H9 (cell line): ENCODE results near the gene FAXDC2. TPM values are rescaled to one million over a fixed set of nuclear protein-coding genes. Genes with fewer than 3 reads are reported as not detected.

ENCODE experiments used
- DNase-seq: peaks from one replicate; pipeline ENCODE4 v3.0.0-alpha.2; 2017
- H2AFZ ChIP-seq: one replicate; pipeline ENCODE4 v1.6.1; 2013; ENCODE audit warnings: mild to moderate bottlenecking, low read length, control low read depth, moderate library complexity
- H2AK5ac ChIP-seq: 2 replicates; pipeline ENCODE4 v1.6.1; 2013; ENCODE audit warnings: low read length, control low read depth, mixed read lengths; ENCODE audit not compliant: insufficient read length
- H2BK120ac ChIP-seq: one replicate; pipeline ENCODE4 v1.6.1; 2013; ENCODE audit warnings: low read depth, mild to moderate bottlenecking, low read length, control low read depth, inconsistent platforms; ENCODE audit not compliant: poor library complexity, severe bottlenecking
- H2BK12ac ChIP-seq: 2 replicates; pipeline ENCODE4 v1.6.1; 2013; ENCODE audit warnings: low read length, control low read depth, mixed read lengths, low read depth; ENCODE audit not compliant: insufficient read length
- H2BK15ac ChIP-seq: 2 replicates; pipeline ENCODE4 v1.6.1; 2013; ENCODE audit warnings: low read depth, low read length, control low read depth
- H2BK20ac ChIP-seq: one replicate; pipeline ENCODE4 v1.6.1; 2013; ENCODE audit warnings: low read depth, mild to moderate bottlenecking, low read length, control low read depth, inconsistent platforms; ENCODE audit not compliant: poor library complexity, severe bottlenecking
- H2BK5ac ChIP-seq: 2 replicates; pipeline ENCODE4 v1.6.1; 2013; ENCODE audit warnings: low read length, control low read depth, mixed read lengths; ENCODE audit not compliant: insufficient read length
- H3K14ac ChIP-seq: 2 replicates; pipeline ENCODE4 v1.6.1; 2013; ENCODE audit warnings: low read length, control low read depth; ENCODE audit not compliant: insufficient read depth
- H3K18ac ChIP-seq: 2 replicates; pipeline ENCODE4 v1.6.1; 2013; ENCODE audit warnings: low read depth, mild to moderate bottlenecking, mixed read lengths, low read length, control low read depth; ENCODE audit not compliant: insufficient read length
- H3K23ac ChIP-seq: 2 replicates; pipeline ENCODE4 v1.6.1; 2013; ENCODE audit warnings: low read length, control low read depth, mixed read lengths, low read depth; ENCODE audit not compliant: insufficient read length
- H3K23me2 ChIP-seq: 2 replicates; pipeline ENCODE4 v1.6.1; 2013; ENCODE audit warnings: low read depth, mild to moderate bottlenecking, mixed read lengths, low read length, control low read depth; ENCODE audit not compliant: insufficient read length, poor library complexity, severe bottlenecking
- H3K27ac ChIP-seq: 2 replicates; pipeline ENCODE4 v1.5.1; 2013; ENCODE audit warnings: low read length, control low read depth, mixed read lengths, low read depth; ENCODE audit not compliant: insufficient read length
- H3K27me3 ChIP-seq: 2 replicates; pipeline ENCODE4 v1.6.1; 2013; ENCODE audit warnings: low read length, control low read depth, inconsistent platforms; ENCODE audit not compliant: insufficient read depth
- H3K4ac ChIP-seq: 2 replicates; pipeline ENCODE4 v1.6.1; 2013; ENCODE audit warnings: low read depth, mild to moderate bottlenecking, control low read depth, inconsistent platforms, low read length, moderate library complexity
- H3K4me1 ChIP-seq: 2 replicates; pipeline ENCODE4 v1.6.1; 2013; ENCODE audit warnings: low read length, control low read depth, inconsistent platforms; ENCODE audit not compliant: insufficient read depth
- H3K4me2 ChIP-seq: 2 replicates; pipeline ENCODE4 v1.6.1; 2013; ENCODE audit warnings: low read length, control low read depth, mixed read lengths; ENCODE audit not compliant: insufficient read length, insufficient read depth
- H3K56ac ChIP-seq: 2 replicates; pipeline ENCODE4 v1.6.1; 2013; ENCODE audit warnings: low read depth, mild to moderate bottlenecking, mixed read lengths, low read length, control low read depth; ENCODE audit not compliant: insufficient read length
- H3K79me1 ChIP-seq: 2 replicates; pipeline ENCODE4 v1.6.1; 2013; ENCODE audit warnings: low read depth, mild to moderate bottlenecking, moderate library complexity, low read length, control low read depth, inconsistent platforms; ENCODE audit not compliant: insufficient read depth, poor library complexity, severe bottlenecking
- H3K79me2 ChIP-seq: 2 replicates; pipeline ENCODE4 v1.6.1; 2013; ENCODE audit warnings: low read length, control low read depth, inconsistent platforms; ENCODE audit not compliant: insufficient read depth
- H3K9ac ChIP-seq: 2 replicates; pipeline ENCODE4 v1.6.1; 2013; ENCODE audit warnings: low read length, control low read depth, mixed read lengths; ENCODE audit not compliant: insufficient read length; ENCODE audit errors: extremely low read depth
- H3K9me3 ChIP-seq: one replicate; pipeline ENCODE4 v1.6.1; 2013; ENCODE audit warnings: low read depth, low read length, inconsistent platforms; ENCODE audit not compliant: control insufficient read depth
- H3T11ph ChIP-seq: one replicate; pipeline ENCODE4 v1.6.1; 2013; ENCODE audit warnings: mild to moderate bottlenecking, low read length, control low read depth, inconsistent platforms
- H4K20me1 ChIP-seq: one replicate; pipeline ENCODE4 v1.6.1; 2013; ENCODE audit not compliant: control insufficient read depth, insufficient read length, insufficient read depth
- H4K5ac ChIP-seq: 2 replicates; pipeline ENCODE4 v1.6.1; 2013; ENCODE audit warnings: low read depth, mild to moderate bottlenecking, mixed read lengths, low read length, control low read depth; ENCODE audit not compliant: insufficient read length
- H4K8ac ChIP-seq: replicated peaks from 2 replicates; pipeline ENCODE4 v1.6.1; 2013; ENCODE audit warnings: low read length, control low read depth, mixed read lengths, low read depth; ENCODE audit not compliant: insufficient read length
- H4K91ac ChIP-seq: 2 replicates; pipeline ENCODE4 v1.6.1; 2013; ENCODE audit warnings: low read depth, mild to moderate bottlenecking, moderate library complexity, mixed read lengths, low read length, control low read depth; ENCODE audit not compliant: insufficient read length
- H3K27ac Mint-ChIP-seq, 3 experiments: 2 replicates in 2 of 3; 3 replicates in 1 of 3; pipeline ENCODE4 v1.8.0; 2020 to 2021; ENCODE audit warnings: mixed read lengths in 3 of 3, mild to moderate bottlenecking in 1 of 3, moderate library complexity in 1 of 3
- H3K27me3 Mint-ChIP-seq: 2 replicates; pipeline ENCODE4 v1.8.0; 2021; ENCODE audit warnings: low read depth, mild to moderate bottlenecking, moderate library complexity, mixed read lengths
- H3K36me3 Mint-ChIP-seq, 3 experiments: 2 replicates in 2 of 3; 3 replicates in 1 of 3; pipeline ENCODE4 v1.8.0; 2020 to 2021; ENCODE audit warnings: low read depth in 3 of 3, mixed read lengths in 3 of 3; ENCODE audit not compliant: insufficient read depth in 1 of 3
- H3K4me1 Mint-ChIP-seq, 2 experiments: 2 replicates each; pipeline ENCODE4 v1.8.0; 2020; ENCODE audit warnings: mixed read lengths in 2 of 2
- H3K4me3 Mint-ChIP-seq, 2 experiments: 2 replicates in 1 of 2; 3 replicates in 1 of 2; pipeline ENCODE4 v1.8.0; 2020 to 2021; ENCODE audit warnings: mild to moderate bottlenecking in 2 of 2, mixed read lengths in 2 of 2, moderate library complexity in 1 of 2
- H3K9me3 Mint-ChIP-seq, 2 experiments: 2 replicates in 1 of 2; 3 replicates in 1 of 2; pipeline ENCODE4 v1.8.0; 2020; ENCODE audit warnings: mild to moderate bottlenecking in 2 of 2, mixed read lengths in 2 of 2, moderate library complexity in 1 of 2
- WGBS: extraction: QIAGEN DNeasy Blood & Tissue Kit; methylation state at CpG from one replicate; pipeline ENCODE4 v1.1.7; 2013; ENCODE audit warnings: missing lambda C conversion rate, low lambda C conversion rate, mixed read lengths; ENCODE audit not compliant: insufficient read length; ENCODE audit errors: extremely low coverage; 5-methylcytosine and 5-hydroxymethylcytosine counted together
- total RNA-seq: library from RNA; stranded (reverse); gene quantifications from 2 replicates; pipeline ENCODE4 v1.2.1, GENCODE V29; 2021
- TF ChIP-seq, protein P1 (sequence below): fragments of 200-600 bp; sonication (generic); conservative IDR thresholded peaks from 3 replicates; pipeline ENCODE4 v1.8.0; 2021; ENCODE audit warnings: antibody characterized with exemption, mild to moderate bottlenecking

FAXDC2 gene
- total RNA-seq, 1 experiment from 2014 or later = 3.0 TPM

DNA sequence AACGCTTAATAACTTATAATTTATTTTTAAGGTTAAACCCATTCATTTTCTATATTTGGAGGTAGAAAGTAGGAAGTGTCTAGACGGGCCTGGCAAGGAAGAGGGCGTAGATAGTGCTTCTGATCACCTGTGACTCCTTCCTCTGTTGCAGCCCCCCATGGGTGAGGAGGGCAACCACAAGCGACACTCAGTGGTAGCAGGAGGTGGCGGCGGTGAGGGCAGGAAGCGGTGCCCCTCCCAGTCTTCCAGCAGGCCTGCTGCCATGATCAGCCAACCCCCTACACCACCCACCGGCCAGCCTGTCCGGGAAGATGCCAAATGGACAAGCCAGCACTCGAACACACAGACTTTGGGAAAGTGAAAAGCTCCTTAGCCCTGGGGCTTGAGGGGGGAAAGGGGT, 36.7 kb downstream of the FAXDC2 start:
- Histone ChIP-seq H3K27me3 (no peaks in the 10 kb centered on the region), H2BK15ac (no peak overlapping the region), H2BK5ac (no peak overlapping the region), H3K27ac (no peak overlapping the region), H3K9me3 (no peaks in the 10 kb centered on the region), H2AFZ (no peak overlapping the region), H4K8ac (no peak overlapping the region), H4K20me1 (no peaks in the 10 kb centered on the region), H3K4ac (no peak overlapping the region), H3K9ac (no peak overlapping the region), H3K56ac (no peak overlapping the region), H2BK20ac (no peak overlapping the region), H2BK120ac (no peak overlapping the region), H3K18ac (no peak overlapping the region), H3K79me2 (no peaks in the 10 kb centered on the region), H2BK12ac (no peak overlapping the region), H3K14ac (no peak overlapping the region), H3K23ac (no peak overlapping the region), H3T11ph (no peak overlapping the region), H2AK5ac (no peak overlapping the region), H4K5ac (no peak overlapping the region), H3K4me2 (no peak overlapping the region), H3K79me1 (no peaks in the 10 kb centered on the region), H4K91ac (no peak overlapping the region), H3K4me1 (no peaks in the 10 kb centered on the region), H3K23me2 (no peaks in the 10 kb centered on the region)
- H3K9me3 Mint-ChIP-seq = no peaks in the 10 kb centered on the region
- peaks cover 2% of the 10 kb centered on the region; the same call in 1 of the 2 replicates for H3K27me3 Mint-ChIP-seq
- 0 out of 7 replicates have a peak overlapping the region, but pooled peaks of 1 of the 3 experiments have one; percentile 39 for H3K27ac Mint-ChIP-seq
- WGBS = no CpG with 5 or more reads among the region's 10 CpGs
- TF ChIP-seq, protein P1, sequence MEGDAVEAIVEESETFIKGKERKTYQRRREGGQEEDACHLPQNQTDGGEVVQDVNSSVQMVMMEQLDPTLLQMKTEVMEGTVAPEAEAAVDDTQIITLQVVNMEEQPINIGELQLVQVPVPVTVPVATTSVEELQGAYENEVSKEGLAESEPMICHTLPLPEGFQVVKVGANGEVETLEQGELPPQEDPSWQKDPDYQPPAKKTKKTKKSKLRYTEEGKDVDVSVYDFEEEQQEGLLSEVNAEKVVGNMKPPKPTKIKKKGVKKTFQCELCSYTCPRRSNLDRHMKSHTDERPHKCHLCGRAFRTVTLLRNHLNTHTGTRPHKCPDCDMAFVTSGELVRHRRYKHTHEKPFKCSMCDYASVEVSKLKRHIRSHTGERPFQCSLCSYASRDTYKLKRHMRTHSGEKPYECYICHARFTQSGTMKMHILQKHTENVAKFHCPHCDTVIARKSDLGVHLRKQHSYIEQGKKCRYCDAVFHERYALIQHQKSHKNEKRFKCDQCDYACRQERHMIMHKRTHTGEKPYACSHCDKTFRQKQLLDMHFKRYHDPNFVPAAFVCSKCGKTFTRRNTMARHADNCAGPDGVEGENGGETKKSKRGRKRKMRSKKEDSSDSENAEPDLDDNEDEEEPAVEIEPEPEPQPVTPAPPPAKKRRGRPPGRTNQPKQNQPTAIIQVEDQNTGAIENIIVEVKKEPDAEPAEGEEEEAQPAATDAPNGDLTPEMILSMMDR = no peak
- no peak overlapping the region for H3K4me3 Mint-ChIP-seq
- peaks cover 60 to 93% (median 92%) of the 10 kb centered on the region in 3 experiments for H3K36me3 Mint-ChIP-seq
- DNase-seq = no peak
- peaks cover 0 to 12% of the 10 kb centered on the region in 2 experiments; a peak in 2 of 4 replicates for H3K4me1 Mint-ChIP-seq
